ENCODE results near the gene C11orf54. TPM values are rescaled to one million over a fixed set of nuclear protein-coding genes. Genes with fewer than 3 reads are reported as not detected.

C11orf54 gene
- total and polyA plus RNA-seq, 2 donors (not counting 3 experiments of a cell fraction or from before 2014, with no cell fraction given) = 4.2 to 18.7 TPM

- H3K4me2 ChIP-seq (ENCODE audit: insufficient read depth, low read length) = no peak overlapping the region
- dilution Hi-C loops (cut with MboI; ENCODE audit: extremely low pct_ligation_motif_present, low sequenced_read_pairs) = no loop called here
- no peaks in the 10 kb centered on the region for H3K9me1 ChIP-seq (replicated peaks; ENCODE audit: control insufficient read depth, extremely low read depth, insufficient read depth, low read length)
- peaks cover 0 to 1% of the 10 kb centered on the region in 2 experiments for H3K36me3 ChIP-seq (ENCODE audit: control insufficient read depth in 2 of 2, extremely low read depth in 1 of 2, insufficient read depth in 2 of 2, low read length in 2 of 2)
- no peaks in the 10 kb centered on the region for H3K9me3 ChIP-seq (replicated peaks; ENCODE audit: control insufficient read depth, insufficient read depth, low read length)
- POLR2A ChIA-PET = interaction anchor here (0.6 kb wide), 1 partner anchor 14 kb away, joined by 3 read pairs; no protein-coding TSS in a partner anchor
- no peaks in the 10 kb centered on the region for H4K20me1 ChIP-seq (replicated peaks; ENCODE audit: control insufficient read depth, extremely low read depth, insufficient read depth, low read length)
- no peak overlapping the region for H2AFZ ChIP-seq (ENCODE audit: low read depth, low read length)
- no peak for DNase-seq (ENCODE audit: low read depth, low spot score)
- no TSS peak for BruUV-seq (replicated peaks)
- H3K27ac ChIP-seq (ENCODE audit: insufficient read depth, low read depth, low read length) = no peak overlapping the region
- H3K4me3 ChIP-seq (replicated peaks in 1 of 3; ENCODE audit: insufficient read depth in 1 of 3, low read depth in 1 of 3, low read length in 3 of 3) = no peak overlapping the region
- H3K4me1 ChIP-seq (ENCODE audit: control insufficient read depth, extremely low read depth, insufficient read depth, low read length) = peaks cover 16% of the 10 kb centered on the region
- no peak overlapping the region for H3K9ac ChIP-seq (replicated peaks; ENCODE audit: extremely low read depth, insufficient read depth, low read length)
- intact Hi-C loops (cut with micrococcal nuclease) = no loop called here
- peaks cover 3% of the 10 kb centered on the region for H3K79me2 ChIP-seq (ENCODE audit: control insufficient read depth, insufficient read depth, low read length)
- H3K27me3 ChIP-seq (ENCODE audit: control insufficient read depth in 2 of 2, insufficient read depth in 2 of 2, low read length in 2 of 2) = no peaks in the 10 kb centered on the region
- CTCF ChIA-PET = no interaction called here
- no peak for FAIRE-seq
- TF ChIP-seq MAX (IDR thresholded peaks at IDR 0.05; ENCODE audit: insufficient read depth, insufficient read length) (no peak), FOS (IDR thresholded peaks at IDR 0.05; ENCODE audit: borderline replicate concordance, insufficient read depth, low read length) (no peak), MYC (IDR thresholded peaks at IDR 0.05; ENCODE audit: low read depth, low read length) (no peak), EZH2 (IDR thresholded peaks at IDR 0.05; ENCODE audit: borderline replicate concordance, low read depth, low read length, severe bottlenecking) (no peak), POLR2AphosphoS5 (IDR thresholded peaks at IDR 0.05; ENCODE audit: insufficient read depth, low read depth, low read length) (no peak), JUN (IDR thresholded peaks at IDR 0.05; ENCODE audit: borderline replicate concordance, insufficient read depth, insufficient read length, low read depth) (no peak)
These were observed 25.6 kb upstream of the C11orf54 start for GRCh38 chr11:93715797-93716396.

GRCh38 chr11:93717501-93717900 lies 24.0 kb upstream of the C11orf54 start:
- Histone ChIP-seq H4K20me1 (replicated peaks; ENCODE audit: control insufficient read depth, extremely low read depth, insufficient read depth, low read length) (no peaks in the 10 kb centered on the region), H3K79me2 (ENCODE audit: control insufficient read depth, insufficient read depth, low read length) (peaks cover 3% of the 10 kb centered on the region), H3K36me3 (ENCODE audit: control insufficient read depth in 2 of 2, extremely low read depth in 1 of 2, insufficient read depth in 2 of 2, low read length in 2 of 2) (peaks cover 0 to 1% of the 10 kb centered on the region in 2 experiments), H3K9me3 (replicated peaks; ENCODE audit: control insufficient read depth, insufficient read depth, low read length) (no peaks in the 10 kb centered on the region), H2AFZ (ENCODE audit: low read depth, low read length) (no peak overlapping the region), H3K9me1 (replicated peaks; ENCODE audit: control insufficient read depth, extremely low read depth, insufficient read depth, low read length) (no peaks in the 10 kb centered on the region), H3K9ac (replicated peaks; ENCODE audit: extremely low read depth, insufficient read depth, low read length) (peak overlapping the region; percentile 38), H3K27ac (ENCODE audit: insufficient read depth, low read depth, low read length) (peak overlapping the region; percentile 93), H3K4me2 (ENCODE audit: insufficient read depth, low read length) (peak overlapping the region; percentile 57), H3K4me3 (replicated peaks in 1 of 3; ENCODE audit: insufficient read depth in 1 of 3, low read depth in 1 of 3, low read length in 3 of 3) (no peak overlapping the region), H3K27me3 (ENCODE audit: control insufficient read depth in 2 of 2, insufficient read depth in 2 of 2, low read length in 2 of 2) (no peaks in the 10 kb centered on the region), H3K4me1 (ENCODE audit: control insufficient read depth, extremely low read depth, insufficient read depth, low read length) (peaks cover 16% of the 10 kb centered on the region)
- no peak for FAIRE-seq
- DNase-seq (ENCODE audit: low read depth, low spot score) = no peak
- ChIA-PET CTCF (interaction anchor here (2.0 kb wide), 1 partner anchor 23 kb away, joined by 5 read pairs; the partner anchor contains the start of gene TAF1D), POLR2A (interaction anchor here (1.2 kb wide), 1 partner anchor 24 kb away, joined by 4 read pairs; the partner anchor contains the start of genes C11orf54 and TAF1D)
- dilution Hi-C loops (cut with MboI; ENCODE audit: extremely low pct_ligation_motif_present, low sequenced_read_pairs) = no loop called here
- intact Hi-C loops (cut with micrococcal nuclease) = no loop called here
- no TSS peak for BruUV-seq (replicated peaks)
- TF ChIP-seq EZH2 (IDR thresholded peaks at IDR 0.05; ENCODE audit: borderline replicate concordance, low read depth, low read length, severe bottlenecking) (no peak), FOS (IDR thresholded peaks at IDR 0.05; ENCODE audit: borderline replicate concordance, insufficient read depth, low read length) (no peak), POLR2AphosphoS5 (IDR thresholded peaks at IDR 0.05; ENCODE audit: insufficient read depth, low read depth, low read length) (no peak), GATA2 (IDR thresholded peaks at IDR 0.05; ENCODE audit: insufficient read depth, insufficient read length, low read depth, low read length) (no peak), JUN (IDR thresholded peaks at IDR 0.05; ENCODE audit: borderline replicate concordance, insufficient read depth, insufficient read length, low read depth) (no peak), POLR2A (IDR thresholded peaks at IDR 0.05; ENCODE audit: low read depth, low read length) (no peak), MYC (IDR thresholded peaks at IDR 0.05; ENCODE audit: low read depth, low read length) (no peak), CTCF (IDR thresholded peaks at IDR 0.05; ENCODE audit: extremely low read depth in 1 of 2, insufficient read depth in 1 of 2, low read depth in 1 of 2, low read length in 2 of 2) (no peak), MAX (IDR thresholded peaks at IDR 0.05; ENCODE audit: insufficient read depth, insufficient read length) (no peak)
